Activated T-cell treated with anti-CD3 and anti-CD28 coated beads for 24 hours (primary cell): ENCODE measurements around the gene ZRANB1.

ENCODE experiments used
- DNase-seq: peaks from one replicate; pipeline ENCODE4 v3.0.0-alpha.2; 2020; ENCODE audit warnings: low read depth

ZRANB1 gene

GRCh38 chr10:124921261-124921660 lies 20.7 kb upstream of the ZRANB1 start:
- no peak for DNase-seq

- no peak for DNase-seq
These were observed 18.2 kb upstream of the ZRANB1 start for GRCh38 chr10:124923684-124924083.

GRCh38 chr10:124926548-124926947 lies 15.4 kb upstream of the ZRANB1 start:
- no peak for DNase-seq

- no peak for DNase-seq
These were observed 13.8 kb upstream of the ZRANB1 start for GRCh38 chr10:124928087-124928486.

GRCh38 chr10:124928545-124928944 lies 13.4 kb upstream of the ZRANB1 start:
- no peak for DNase-seq

DNA sequence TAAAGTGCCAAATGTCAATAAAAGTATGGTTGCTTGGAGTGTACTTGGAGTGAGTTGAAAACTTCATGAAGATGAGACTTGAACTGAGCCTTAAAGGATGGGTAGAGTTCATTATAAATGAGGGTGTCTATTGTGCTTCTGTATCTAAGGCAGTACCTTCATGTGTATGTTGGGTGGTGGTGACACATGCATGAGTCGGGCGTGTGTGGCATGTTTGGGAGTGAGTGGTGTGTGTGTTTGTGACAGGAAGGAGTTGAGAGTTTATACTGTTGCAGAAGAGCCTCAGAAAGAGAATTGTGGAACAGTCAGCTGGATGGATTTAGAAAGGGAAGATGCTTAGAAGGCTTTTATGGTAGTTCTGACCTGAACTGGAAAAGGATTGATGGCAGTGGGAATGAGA lies 6.0 kb upstream of the ZRANB1 start:
- DNase-seq: peak; percentile 7

DNA sequence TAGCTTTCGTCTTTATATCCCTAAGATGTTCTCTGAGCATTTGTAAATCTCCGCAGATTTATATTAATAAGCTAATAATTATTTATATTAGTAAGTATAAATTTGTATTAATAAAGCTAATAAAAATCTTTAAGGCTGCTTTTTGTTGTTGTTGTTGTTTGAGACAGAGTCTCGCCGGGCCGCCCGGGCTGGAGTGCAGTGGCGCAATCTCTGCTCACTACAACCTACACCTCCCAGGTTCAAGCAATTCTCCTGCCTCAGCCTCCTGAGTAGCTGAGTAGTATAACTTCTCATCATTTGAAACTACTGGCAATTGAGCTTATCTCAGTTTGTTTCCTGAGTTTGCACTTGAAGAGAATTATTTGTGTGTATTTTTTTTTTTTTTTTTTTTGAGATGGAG lies 5.1 kb upstream of the ZRANB1 start:
- no peak for DNase-seq

DNA sequence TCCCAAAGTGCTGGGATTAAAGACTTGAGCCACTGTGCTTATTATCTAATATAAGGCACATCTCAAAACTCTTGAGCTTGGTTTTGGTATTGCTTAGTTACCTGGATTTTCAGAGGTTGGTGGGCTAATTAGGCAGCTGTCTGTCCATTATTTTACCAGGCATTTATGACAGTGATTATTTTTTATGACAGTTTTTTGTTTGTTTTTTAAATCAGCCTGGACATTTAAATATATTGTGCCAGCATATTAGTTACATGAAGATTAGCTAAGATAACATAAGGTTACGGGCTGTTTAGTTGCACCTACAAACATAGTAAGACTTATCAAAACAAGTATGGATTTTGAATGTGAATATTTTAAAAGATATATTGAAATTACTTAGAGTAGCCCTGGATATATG lies 2.6 kb upstream of the ZRANB1 start:
- DNase-seq: no peak

DNA sequence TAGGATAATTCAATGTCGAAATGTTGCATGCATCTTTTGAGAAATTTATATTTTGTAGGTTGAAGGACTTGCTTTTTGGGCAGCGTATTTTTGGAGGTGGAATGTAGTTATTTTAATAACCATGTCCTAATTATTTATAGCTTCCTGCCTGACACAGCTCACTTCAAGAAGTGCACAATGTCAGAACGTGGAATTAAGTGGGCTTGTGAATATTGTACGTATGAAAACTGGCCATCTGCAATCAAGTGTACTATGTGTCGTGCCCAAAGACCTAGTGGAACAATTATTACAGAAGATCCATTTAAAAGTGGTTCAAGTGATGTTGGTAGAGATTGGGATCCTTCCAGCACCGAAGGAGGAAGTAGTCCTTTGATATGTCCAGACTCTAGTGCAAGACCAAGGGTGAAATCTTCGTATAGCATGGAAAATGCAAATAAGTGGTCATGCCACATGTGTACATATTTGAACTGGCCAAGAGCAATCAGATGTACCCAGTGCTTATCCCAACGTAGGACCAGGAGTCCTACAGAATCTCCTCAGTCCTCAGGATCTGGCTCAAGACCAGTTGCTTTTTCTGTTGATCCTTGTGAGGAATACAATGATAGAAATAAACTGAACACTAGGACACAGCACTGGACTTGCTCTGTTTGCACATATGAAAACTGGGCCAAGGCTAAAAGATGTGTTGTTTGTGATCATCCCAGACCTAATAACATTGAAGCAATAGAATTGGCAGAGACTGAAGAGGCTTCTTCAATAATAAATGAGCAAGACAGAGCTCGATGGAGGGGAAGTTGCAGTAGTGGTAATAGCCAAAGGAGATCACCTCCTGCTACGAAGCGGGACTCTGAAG lies 620 bp downstream of the ZRANB1 start:
- DNase-seq: no peak

GRCh38 chr10:124943301-124944092 lies 1.6 kb downstream of the ZRANB1 start:
- DNase-seq: no peak

GRCh38 chr10:124944982-124945381 lies 3.1 kb downstream of the ZRANB1 start:
- no peak for DNase-seq

GRCh38 chr10:124946945-124947344 lies 5.0 kb downstream of the ZRANB1 start:
- DNase-seq: no peak

DNA sequence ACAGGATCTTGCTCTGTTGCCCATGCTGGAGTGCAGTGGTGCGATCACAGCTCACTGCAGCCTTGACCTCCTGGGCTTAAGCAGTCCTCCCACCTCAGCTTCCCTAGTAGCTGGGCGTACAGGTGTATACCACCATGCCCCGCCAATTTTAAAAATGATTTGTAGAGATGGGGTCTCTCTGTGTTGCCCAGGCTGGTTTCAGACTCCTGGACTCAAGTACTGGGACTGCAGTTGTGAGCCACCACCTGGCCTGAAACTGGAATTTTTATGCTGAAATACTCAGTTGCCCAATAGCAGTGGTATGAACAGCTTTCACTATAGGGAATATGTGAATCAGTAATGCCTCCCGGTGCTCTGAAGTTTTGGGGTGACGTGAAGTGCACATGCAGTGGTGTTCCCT lies 7.6 kb downstream of the ZRANB1 start:
- no peak for DNase-seq

DNA sequence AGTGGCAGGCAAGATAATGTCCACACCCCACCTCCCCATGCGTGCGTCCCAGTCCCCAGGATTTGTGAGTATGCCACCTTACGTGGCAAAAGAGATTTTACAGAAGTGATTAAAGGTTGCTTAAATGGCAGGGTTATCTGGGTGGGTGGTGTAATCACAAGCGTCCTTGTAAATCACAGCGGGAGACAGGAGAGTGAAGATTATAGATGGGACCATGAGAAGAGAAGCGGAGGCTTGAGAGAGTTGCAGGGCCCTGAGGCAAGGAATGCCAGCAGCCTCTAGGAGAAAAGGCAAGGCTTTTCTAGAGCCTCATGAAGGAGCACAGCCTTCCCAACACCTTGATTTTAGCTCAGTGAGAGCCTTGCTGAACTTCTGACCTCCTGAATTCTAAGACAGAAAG lies 10.2 kb downstream of the ZRANB1 start:
- no peak for DNase-seq

GRCh38 chr10:124953421-124953820 lies 11.5 kb downstream of the ZRANB1 start:
- no peak for DNase-seq

DNA sequence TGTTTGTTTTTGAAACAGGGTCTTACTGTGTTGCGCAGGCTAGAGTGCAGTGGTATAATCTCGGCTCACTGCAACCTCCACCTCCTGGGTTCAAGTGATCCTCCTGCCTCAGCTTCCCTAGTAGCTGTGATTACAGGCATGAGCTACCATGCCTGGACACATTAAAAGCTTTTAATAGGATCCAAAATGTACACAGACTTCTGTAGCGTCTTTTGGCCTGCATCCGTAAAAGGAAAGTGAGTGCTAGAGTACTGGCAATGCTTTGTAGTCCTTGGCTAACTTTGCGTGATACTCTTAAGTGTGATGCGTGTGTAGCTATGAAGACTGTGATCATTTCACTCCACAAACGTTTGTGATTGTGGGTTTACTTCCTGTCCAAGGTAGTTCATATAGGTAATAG lies 13.3 kb downstream of the ZRANB1 start:
- no peak for DNase-seq

- no peak for DNase-seq
These were observed 13.9 kb downstream of the ZRANB1 start for GRCh38 chr10:124955868-124956267.

GRCh38 chr10:124956764-124957163 lies 14.8 kb downstream of the ZRANB1 start:
- no peak for DNase-seq

DNA sequence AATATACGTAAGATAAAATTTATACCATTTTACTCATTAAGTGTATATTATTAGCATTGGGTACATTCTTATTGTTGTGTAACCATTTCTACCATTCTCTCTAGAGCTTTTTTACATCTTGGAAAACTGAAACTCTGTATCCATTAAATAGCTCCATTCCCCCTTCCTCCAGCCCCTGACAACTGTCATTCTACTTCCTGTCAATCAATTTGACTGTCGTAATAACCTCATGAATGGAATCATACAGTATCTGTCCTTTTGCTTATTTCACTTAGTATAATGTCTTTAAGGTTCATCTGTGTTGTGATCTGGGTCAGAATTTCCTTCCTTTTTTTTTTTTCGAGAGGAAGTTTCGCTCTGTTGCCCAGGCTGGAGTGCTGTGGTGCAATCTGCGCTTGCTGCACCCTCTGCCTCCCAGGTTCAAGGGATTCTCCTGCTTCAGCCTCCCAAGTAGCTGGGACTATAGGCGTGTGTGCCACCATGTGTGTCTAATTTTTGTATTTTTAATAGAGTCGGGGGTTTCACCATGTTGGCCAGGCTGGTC lies 15.6 kb downstream of the ZRANB1 start:
- no peak for DNase-seq

GRCh38 chr10:124959564-124959963 lies 17.6 kb downstream of the ZRANB1 start:
- DNase-seq: no peak

DNA sequence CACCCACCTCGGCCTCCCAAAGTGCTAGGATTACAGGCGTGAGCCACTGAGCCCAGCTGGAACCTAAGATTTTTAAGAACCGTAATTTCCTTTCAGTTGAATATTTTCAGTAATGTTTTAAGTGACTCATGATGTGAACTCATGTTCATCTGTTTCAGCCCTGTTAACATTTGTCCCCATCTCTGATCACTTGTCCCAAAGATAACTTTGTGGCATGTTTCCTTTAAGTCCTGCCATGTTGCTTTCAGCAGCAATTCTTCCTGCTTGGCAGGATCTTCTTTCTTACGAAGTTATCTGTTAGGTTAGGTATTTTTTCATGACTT lies 19.3 kb downstream of the ZRANB1 start:
- DNase-seq: no peak

GRCh38 chr10:124962421-124962820 lies 20.5 kb downstream of the ZRANB1 start:
- no peak for DNase-seq
